Measurements from ENCODE around the gene EEF1G.

EEF1G gene

GRCh38 chr11:62605902-62606301 is 32.2 kb upstream of the EEF1G start:
- no peak overlapping the region for H3K23ac ChIP-seq (ENCODE audit: low read length in 2 of 2)
- peaks cover 60 to 70% of the 10 kb centered on the region in 2 experiments for H3K36me3 ChIP-seq (ENCODE audit: control insufficient read depth in 1 of 2, insufficient read depth in 2 of 2, low read depth in 1 of 2, low read length in 2 of 2)
- H2AFZ ChIP-seq (ENCODE audit: low read depth, low read length) = no peak overlapping the region
- H2BK120ac ChIP-seq (ENCODE audit: low read depth, low read length) = no peak overlapping the region
- no peak overlapping the region for H3K9ac ChIP-seq (ENCODE audit: low read length)
- H2BK5ac ChIP-seq (ENCODE audit: low read depth, low read length, poor library complexity, severe bottlenecking) = no peak overlapping the region
- no peaks in the 10 kb centered on the region for H3K9me3 ChIP-seq (ENCODE audit: control insufficient read depth, low read length)
- H2BK12ac ChIP-seq (ENCODE audit: low read length in 2 of 2) = no peak overlapping the region
- no peak overlapping the region for H2AK5ac ChIP-seq (ENCODE audit: low read length, severe bottlenecking)
- 95% methylated on average over 15 of the region's 15 CpGs for WGBS
- H4K91ac ChIP-seq (ENCODE audit: low read length) = no peak overlapping the region
- peaks cover 21% of the 10 kb centered on the region for H3K79me1 ChIP-seq (replicated peaks; ENCODE audit: low read length, poor library complexity, severe bottlenecking)
- no peak overlapping the region for H3K4ac ChIP-seq (ENCODE audit: low read depth in 1 of 2, low read length in 2 of 2)
- H4K8ac ChIP-seq (ENCODE audit: low read length) = no peak overlapping the region
- H3K27ac ChIP-seq (ENCODE audit: low read length, poor library complexity, severe bottlenecking) = no peak overlapping the region
- no peak overlapping the region for H3K14ac ChIP-seq (ENCODE audit: low read length in 2 of 2)
- H3K4me3 ChIP-seq (ENCODE audit: insufficient read depth in 1 of 2, low read depth in 1 of 2, low read length in 2 of 2) = no peak overlapping the region
- H3K27me3 ChIP-seq (ENCODE audit: control insufficient read depth in 1 of 2, insufficient read depth in 1 of 2, low read length in 2 of 2) = no peaks in the 10 kb centered on the region
- no peak overlapping the region for H3K4me2 ChIP-seq (ENCODE audit: low read length, poor library complexity, severe bottlenecking)
- no peak for DNase-seq
- no peak overlapping the region for H2BK15ac ChIP-seq (ENCODE audit: low read depth, poor library complexity, severe bottlenecking)
- H3K4me1 ChIP-seq (ENCODE audit: control insufficient read depth, insufficient read depth, low read depth, low read length) = peaks cover 13% of the 10 kb centered on the region
- H3K18ac ChIP-seq (ENCODE audit: low read depth in 1 of 2, low read length in 2 of 2) = no peak overlapping the region

- Histone ChIP-seq H3K14ac (ENCODE audit: low read length in 2 of 2) (no peak overlapping the region), H3K27ac (ENCODE audit: low read length, poor library complexity, severe bottlenecking) (no peak overlapping the region), H3K4ac (ENCODE audit: low read depth in 1 of 2, low read length in 2 of 2) (no peak overlapping the region), H4K91ac (ENCODE audit: low read length) (no peak overlapping the region), H2BK12ac (ENCODE audit: low read length in 2 of 2) (no peak overlapping the region), H3K79me1 (replicated peaks; ENCODE audit: low read length, poor library complexity, severe bottlenecking) (peaks cover 18% of the 10 kb centered on the region), H3K4me3 (ENCODE audit: insufficient read depth in 1 of 2, low read depth in 1 of 2, low read length in 2 of 2) (no peak overlapping the region), H2AFZ (ENCODE audit: low read depth, low read length) (no peak overlapping the region), H3K27me3 (ENCODE audit: control insufficient read depth in 1 of 2, insufficient read depth in 1 of 2, low read length in 2 of 2) (no peaks in the 10 kb centered on the region), H3K4me2 (ENCODE audit: low read length, poor library complexity, severe bottlenecking) (no peak overlapping the region), H2BK5ac (ENCODE audit: low read depth, low read length, poor library complexity, severe bottlenecking) (no peak overlapping the region), H3K36me3 (ENCODE audit: control insufficient read depth in 1 of 2, insufficient read depth in 2 of 2, low read depth in 1 of 2, low read length in 2 of 2) (peaks cover 56 to 66% of the 10 kb centered on the region in 2 experiments), H3K9me3 (ENCODE audit: control insufficient read depth, low read length) (no peaks in the 10 kb centered on the region), H2BK120ac (ENCODE audit: low read depth, low read length) (no peak overlapping the region), H2BK15ac (ENCODE audit: low read depth, poor library complexity, severe bottlenecking) (no peak overlapping the region), H3K18ac (ENCODE audit: low read depth in 1 of 2, low read length in 2 of 2) (no peak overlapping the region), H4K8ac (ENCODE audit: low read length) (no peak overlapping the region), H2AK5ac (ENCODE audit: low read length, severe bottlenecking) (no peak overlapping the region), H3K23ac (ENCODE audit: low read length in 2 of 2) (no peak overlapping the region), H3K9ac (ENCODE audit: low read length) (no peak overlapping the region), H3K4me1 (ENCODE audit: control insufficient read depth, insufficient read depth, low read depth, low read length) (peaks cover 13% of the 10 kb centered on the region)
- 90% methylated on average over 6 of the region's 6 CpGs for WGBS
- DNase-seq = no peak
Observed at GRCh38 chr11:62605467-62605866, 31.8 kb upstream of the EEF1G start.

GRCh38 chr11:62604460-62605120 is 30.9 kb upstream of the EEF1G start:
- no peak overlapping the region for H3K14ac ChIP-seq (ENCODE audit: low read length in 2 of 2)
- no peaks in the 10 kb centered on the region for H3K27me3 ChIP-seq (ENCODE audit: control insufficient read depth in 1 of 2, insufficient read depth in 1 of 2, low read length in 2 of 2)
- H2AK5ac ChIP-seq (ENCODE audit: low read length, severe bottlenecking) = no peak overlapping the region
- H3K4ac ChIP-seq (ENCODE audit: low read depth in 1 of 2, low read length in 2 of 2) = no peak overlapping the region
- H2AFZ ChIP-seq (ENCODE audit: low read depth, low read length) = no peak overlapping the region
- peaks cover 11% of the 10 kb centered on the region for H3K79me1 ChIP-seq (replicated peaks; ENCODE audit: low read length, poor library complexity, severe bottlenecking)
- DNase-seq = peak; percentile 44
- peaks cover 50 to 64% of the 10 kb centered on the region in 2 experiments for H3K36me3 ChIP-seq (ENCODE audit: control insufficient read depth in 1 of 2, insufficient read depth in 2 of 2, low read depth in 1 of 2, low read length in 2 of 2)
- 81% methylated on average over 8 of the region's 13 CpGs for WGBS
- no peak overlapping the region for H2BK15ac ChIP-seq (ENCODE audit: low read depth, poor library complexity, severe bottlenecking)
- H3K9ac ChIP-seq (ENCODE audit: low read length) = no peak overlapping the region
- no peak overlapping the region for H4K91ac ChIP-seq (ENCODE audit: low read length)
- no peak overlapping the region for H2BK12ac ChIP-seq (ENCODE audit: low read length in 2 of 2)
- peaks cover 15% of the 10 kb centered on the region for H3K4me1 ChIP-seq (ENCODE audit: control insufficient read depth, insufficient read depth, low read depth, low read length)
- H4K8ac ChIP-seq (ENCODE audit: low read length) = no peak overlapping the region
- H3K27ac ChIP-seq (ENCODE audit: low read length, poor library complexity, severe bottlenecking) = no peak overlapping the region
- no peak overlapping the region for H3K18ac ChIP-seq (ENCODE audit: low read depth in 1 of 2, low read length in 2 of 2)
- no peak overlapping the region for H2BK5ac ChIP-seq (ENCODE audit: low read depth, low read length, poor library complexity, severe bottlenecking)
- no peak overlapping the region for H3K23ac ChIP-seq (ENCODE audit: low read length in 2 of 2)
- no peak overlapping the region for H3K4me2 ChIP-seq (ENCODE audit: low read length, poor library complexity, severe bottlenecking)
- H3K9me3 ChIP-seq (ENCODE audit: control insufficient read depth, low read length) = no peaks in the 10 kb centered on the region
- H3K4me3 ChIP-seq (ENCODE audit: insufficient read depth in 1 of 2, low read depth in 1 of 2, low read length in 2 of 2) = no peak overlapping the region
- no peak overlapping the region for H2BK120ac ChIP-seq (ENCODE audit: low read depth, low read length)

GRCh38 chr11:62603776-62604299 is 30.1 kb upstream of the EEF1G start:
- Histone ChIP-seq H3K9ac (ENCODE audit: low read length) (peak overlapping the region; percentile 97), H3K36me3 (ENCODE audit: control insufficient read depth in 1 of 2, insufficient read depth in 2 of 2, low read depth in 1 of 2, low read length in 2 of 2) (peaks cover 43 to 60% of the 10 kb centered on the region in 2 experiments), H2BK15ac (ENCODE audit: low read depth, poor library complexity, severe bottlenecking) (no peak overlapping the region), H3K4me2 (ENCODE audit: low read length, poor library complexity, severe bottlenecking) (no peak overlapping the region), H3K23ac (ENCODE audit: low read length in 2 of 2) (no peak overlapping the region), H2BK12ac (ENCODE audit: low read length in 2 of 2) (no peak overlapping the region), H3K27ac (ENCODE audit: low read length, poor library complexity, severe bottlenecking) (no peak overlapping the region), H3K4me1 (ENCODE audit: control insufficient read depth, insufficient read depth, low read depth, low read length) (peaks cover 15% of the 10 kb centered on the region), H2AFZ (ENCODE audit: low read depth, low read length) (no peak overlapping the region), H3K79me1 (replicated peaks; ENCODE audit: low read length, poor library complexity, severe bottlenecking) (peaks cover 6% of the 10 kb centered on the region), H3K14ac (ENCODE audit: low read length in 2 of 2) (no peak overlapping the region), H4K8ac (ENCODE audit: low read length) (no peak overlapping the region), H4K91ac (ENCODE audit: low read length) (no peak overlapping the region), H2AK5ac (ENCODE audit: low read length, severe bottlenecking) (no peak overlapping the region), H3K4ac (ENCODE audit: low read depth in 1 of 2, low read length in 2 of 2) (no peak overlapping the region), H2BK120ac (ENCODE audit: low read depth, low read length) (no peak overlapping the region), H3K4me3 (ENCODE audit: insufficient read depth in 1 of 2, low read depth in 1 of 2, low read length in 2 of 2) (no peak overlapping the region), H3K27me3 (ENCODE audit: control insufficient read depth in 1 of 2, insufficient read depth in 1 of 2, low read length in 2 of 2) (no peaks in the 10 kb centered on the region), H2BK5ac (ENCODE audit: low read depth, low read length, poor library complexity, severe bottlenecking) (no peak overlapping the region), H3K9me3 (ENCODE audit: control insufficient read depth, low read length) (no peaks in the 10 kb centered on the region), H3K18ac (ENCODE audit: low read depth in 1 of 2, low read length in 2 of 2) (no peak overlapping the region)
- WGBS = 93% methylated on average over 8 of the region's 8 CpGs
- no peak for DNase-seq

Data from mesenchymal stem cell (in vitro differentiated cells and primary cell).